Stromal cell of bone marrow (primary cell): ENCODE data around the gene SLC6A19.

Source experiments
- DNase-seq: peaks from one replicate; pipeline ENCODE4 v3.0.0-alpha.2; 2012; ENCODE audit warnings: low read depth

SLC6A19 gene

GRCh38 chr5:1180841-1181271 lies 20.5 kb upstream of the SLC6A19 start:
- DNase-seq = no peak

GRCh38 chr5:1181451-1182359 lies 19.7 kb upstream of the SLC6A19 start:
- no peak for DNase-seq

- DNase-seq = no peak
Observed at GRCh38 chr5:1182360-1182632, 19.1 kb upstream of the SLC6A19 start.

GRCh38 chr5:1182633-1183423 lies 18.6 kb upstream of the SLC6A19 start:
- DNase-seq = no peak

- DNase-seq = no peak
Observed at GRCh38 chr5:1183424-1184162, 17.8 kb upstream of the SLC6A19 start.

GRCh38 chr5:1184163-1184470 lies 17.3 kb upstream of the SLC6A19 start:
- DNase-seq = no peak

DNA sequence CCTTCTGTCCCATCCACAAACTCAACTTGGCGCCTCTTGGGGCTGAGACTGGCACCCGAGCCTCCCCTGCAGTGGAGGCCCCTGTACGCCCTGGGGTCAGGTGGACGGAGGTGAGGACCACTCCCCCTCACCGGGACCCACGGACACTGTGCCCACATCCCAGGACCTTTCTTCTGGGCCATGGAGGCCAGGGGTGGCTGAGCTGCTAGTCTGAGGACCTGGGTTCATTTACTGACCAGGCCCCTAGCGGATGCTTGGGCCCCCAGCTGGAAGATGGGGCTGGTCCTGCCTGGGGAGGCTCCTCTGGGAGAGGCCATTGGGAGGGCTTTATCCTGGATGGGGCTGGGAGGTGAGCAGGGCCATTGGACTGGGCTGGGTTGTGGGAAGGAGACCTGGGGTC lies 16.9 kb upstream of the SLC6A19 start:
- no peak for DNase-seq

GRCh38 chr5:1185038-1185627 lies 16.3 kb upstream of the SLC6A19 start:
- no peak for DNase-seq

DNA sequence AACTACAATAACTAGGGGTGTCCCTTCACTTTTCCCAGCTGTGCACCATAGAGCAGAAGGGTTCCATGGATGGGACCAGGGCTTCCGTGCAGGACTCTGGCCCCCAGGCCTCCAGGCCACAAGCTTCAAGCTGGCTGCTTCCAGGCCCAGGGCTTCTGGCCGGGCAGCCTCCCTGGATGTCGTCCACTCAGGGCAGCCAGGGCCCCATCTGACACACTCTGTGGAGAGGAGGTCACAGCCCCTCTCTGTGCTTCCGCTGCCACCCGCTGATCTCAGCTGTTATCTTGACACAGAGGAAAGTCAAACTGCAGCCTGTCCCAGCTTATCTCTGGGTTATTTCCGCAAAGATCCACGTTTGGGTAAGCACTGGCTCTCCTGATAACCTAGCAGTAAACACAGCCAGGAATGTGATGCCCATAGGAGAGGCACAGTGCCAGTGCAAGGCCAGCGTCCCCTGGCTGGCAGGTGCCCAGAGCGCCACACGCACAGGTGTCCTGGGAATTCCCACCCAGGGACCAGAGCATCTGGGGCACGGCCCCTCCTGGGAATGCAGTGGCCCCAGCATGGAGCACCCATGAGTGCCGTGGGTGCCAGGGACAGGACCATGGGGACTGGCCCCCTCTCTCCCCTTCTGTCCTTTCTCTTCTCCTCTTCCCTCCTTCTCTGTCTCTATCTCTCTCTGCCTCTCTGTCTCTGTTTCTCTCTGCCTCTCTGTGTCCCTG lies 15.6 kb upstream of the SLC6A19 start:
- DNase-seq = no peak

DNA sequence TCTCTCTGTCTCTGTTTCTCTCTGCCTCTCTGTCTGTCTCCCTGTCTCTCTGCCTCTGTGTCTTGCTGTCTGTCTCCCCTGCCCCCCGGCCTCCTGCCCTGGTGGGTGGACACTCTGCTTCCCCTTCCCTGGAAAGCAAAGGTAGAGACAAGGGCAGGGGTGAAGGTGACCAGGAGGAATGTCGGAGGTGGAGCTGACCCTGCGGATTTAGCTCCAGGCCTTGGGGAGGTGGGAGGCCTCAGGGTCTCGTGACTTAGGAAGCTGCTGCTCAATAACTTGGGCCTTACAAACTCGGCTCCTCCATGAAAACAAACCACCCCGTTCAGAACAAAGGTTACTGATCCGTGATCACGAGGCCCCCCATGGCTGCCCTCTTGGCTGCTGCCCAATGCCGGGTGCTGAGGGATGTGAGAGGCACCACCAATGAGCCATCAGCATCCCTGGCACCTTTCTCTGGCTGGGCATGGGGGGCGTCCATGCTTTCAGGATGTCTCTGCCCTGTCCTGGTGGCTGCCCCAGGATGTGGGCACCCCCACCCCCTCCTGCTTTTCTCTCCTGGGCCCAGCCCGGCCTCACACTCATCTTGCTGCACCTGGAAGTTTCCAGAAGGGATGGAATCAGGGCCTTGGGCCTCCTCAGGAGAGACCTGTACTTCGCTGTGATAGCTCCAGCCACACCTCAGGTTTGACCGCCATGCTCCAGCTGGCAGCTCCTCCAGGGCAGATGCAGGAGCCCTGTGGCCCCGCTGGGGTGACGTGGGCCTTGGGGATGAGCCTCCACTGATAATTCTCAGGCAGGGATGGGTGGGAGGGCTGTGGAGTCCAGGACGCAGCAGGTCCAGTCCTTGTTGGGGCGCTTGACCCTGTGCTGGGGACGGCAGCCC lies 14.8 kb upstream of the SLC6A19 start:
- DNase-seq = no peak

DNA sequence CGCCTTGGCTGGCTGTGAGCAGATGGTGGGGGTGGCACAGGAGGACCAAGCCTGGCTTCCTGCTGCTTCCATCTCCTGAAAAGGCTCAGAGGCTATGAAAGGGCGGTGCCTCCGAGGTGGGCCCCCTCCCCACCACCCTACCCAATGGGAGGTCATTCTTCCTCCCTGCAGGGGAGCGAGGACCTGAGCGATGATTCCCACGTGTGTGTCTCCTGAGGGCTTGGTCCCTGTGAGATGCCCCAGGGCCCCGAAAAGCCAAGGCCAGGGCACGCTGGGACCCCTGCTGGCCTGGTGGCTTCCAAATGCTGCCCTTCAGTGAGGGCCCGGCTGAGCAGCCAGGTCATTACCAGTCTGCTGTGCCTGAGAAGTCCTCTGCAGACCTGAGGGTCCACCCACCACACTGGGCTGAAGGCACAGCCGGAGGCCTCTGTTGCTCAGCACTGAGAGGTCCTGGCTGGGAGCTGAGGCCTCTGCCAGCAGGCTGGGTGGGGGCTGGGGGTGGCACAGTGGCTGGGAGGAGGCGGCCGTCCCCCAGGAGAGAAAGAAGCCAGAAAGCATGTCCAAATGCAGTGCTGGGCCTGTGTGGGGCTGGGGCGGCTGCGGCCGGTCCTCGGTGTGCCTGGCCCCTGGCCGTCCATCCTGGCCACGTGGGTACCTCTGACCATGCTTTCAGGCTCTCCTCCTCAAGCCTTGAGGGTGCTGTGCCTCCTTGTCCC lies 14.0 kb upstream of the SLC6A19 start:
- DNase-seq = no peak

DNA sequence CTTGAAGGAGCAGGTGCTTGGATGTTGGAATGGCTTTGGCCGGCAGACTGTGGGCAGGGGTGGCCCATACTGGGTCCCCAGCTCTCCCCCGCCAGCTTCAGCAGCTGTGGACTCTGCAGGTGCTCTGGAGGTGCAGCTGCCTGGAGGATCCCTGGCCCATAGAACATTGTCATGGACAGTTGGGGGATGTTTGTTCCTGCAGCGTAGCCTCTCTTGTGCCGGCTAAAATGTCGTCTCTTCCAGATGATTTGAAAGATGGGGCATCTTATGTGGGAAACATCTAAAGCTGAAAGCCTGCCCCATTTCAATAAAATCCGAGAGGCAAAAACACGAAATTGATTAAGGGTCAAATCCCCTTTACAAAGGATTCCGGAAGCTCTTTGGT lies 13.5 kb upstream of the SLC6A19 start:
- DNase-seq = no peak

DNA sequence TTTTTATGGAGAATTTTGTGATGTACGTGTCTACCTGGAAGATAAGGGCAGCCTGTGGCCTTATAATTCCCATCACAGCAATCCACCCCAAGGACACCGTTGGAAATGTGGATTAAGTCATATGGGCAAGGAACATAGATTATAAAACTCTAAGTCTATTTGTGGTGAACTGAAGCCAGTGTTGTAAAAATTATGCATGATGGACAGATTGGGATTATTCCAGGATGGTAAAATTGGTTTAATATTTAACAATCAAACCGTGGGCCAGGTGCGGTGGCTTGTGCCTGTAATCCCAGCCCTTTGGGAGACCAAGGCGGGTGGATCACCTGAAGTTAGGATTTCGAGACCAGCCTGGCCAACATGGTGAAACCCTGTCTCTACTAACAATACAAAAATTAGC lies 12.9 kb upstream of the SLC6A19 start:
- DNase-seq = no peak

DNA sequence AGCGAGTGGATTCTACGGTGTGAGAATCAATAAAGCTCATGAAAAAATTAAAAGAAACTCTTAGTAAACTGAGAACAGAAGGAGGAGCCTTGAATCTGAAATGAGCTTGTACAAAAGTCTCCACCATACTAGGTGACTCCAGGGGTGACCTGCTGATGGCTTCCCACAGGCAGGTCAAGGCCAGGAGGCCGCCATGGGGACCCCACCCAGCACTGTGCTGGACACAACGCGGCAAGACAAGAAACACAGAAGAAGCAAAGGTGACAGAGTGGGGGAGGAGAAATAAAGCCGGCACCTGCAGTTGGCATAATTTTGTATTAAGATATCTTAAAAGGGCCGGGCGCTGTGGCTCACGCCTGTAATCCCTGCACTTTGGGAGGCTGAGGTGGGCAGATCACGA lies 12.1 kb upstream of the SLC6A19 start:
- DNase-seq = no peak

GRCh38 chr5:1190278-1190677 lies 11.1 kb upstream of the SLC6A19 start:
- DNase-seq = no peak

DNA sequence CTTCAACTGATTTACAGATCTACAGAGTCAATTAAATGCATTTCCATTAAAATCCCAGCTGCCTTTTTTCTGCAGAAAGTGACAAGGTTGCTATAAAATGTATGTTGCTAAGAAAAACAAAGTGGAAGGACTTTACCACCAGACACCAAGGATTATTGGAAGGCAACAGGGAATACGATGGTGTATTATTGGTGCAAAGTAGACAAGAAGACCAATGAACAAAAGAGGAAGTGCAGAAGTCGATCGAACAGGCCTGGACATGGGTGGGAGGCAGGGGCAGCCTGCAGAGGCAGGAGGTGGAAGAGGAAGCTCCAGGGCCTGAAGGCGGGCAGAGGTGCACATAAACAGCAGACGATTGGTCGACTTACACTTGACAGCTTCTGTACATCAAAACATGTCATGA lies 10.6 kb upstream of the SLC6A19 start:
- no peak for DNase-seq

- DNase-seq = no peak
Observed at GRCh38 chr5:1192971-1193590, 8.3 kb upstream of the SLC6A19 start.

- no peak for DNase-seq
Observed at GRCh38 chr5:1193591-1193985, 7.8 kb upstream of the SLC6A19 start.

DNA sequence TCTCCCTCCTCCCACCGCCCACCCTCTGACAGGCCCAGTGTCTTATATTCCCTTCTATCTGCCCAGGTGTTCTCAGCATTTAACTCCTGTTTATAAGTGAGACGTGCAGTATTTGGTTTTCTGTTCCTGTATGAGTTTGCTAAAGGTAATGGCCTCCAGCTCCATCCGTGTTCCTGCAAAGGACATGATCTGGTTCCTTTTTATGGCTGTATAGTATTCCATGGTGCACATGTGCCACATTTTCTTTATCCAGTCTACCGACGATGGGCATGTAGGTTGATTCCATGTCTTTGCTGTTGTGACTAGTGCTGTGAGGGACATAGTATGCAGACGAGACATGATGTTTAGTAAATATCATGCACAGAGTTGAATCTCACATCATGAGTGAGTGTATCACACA lies 7.0 kb upstream of the SLC6A19 start:
- DNase-seq = no peak

DNA sequence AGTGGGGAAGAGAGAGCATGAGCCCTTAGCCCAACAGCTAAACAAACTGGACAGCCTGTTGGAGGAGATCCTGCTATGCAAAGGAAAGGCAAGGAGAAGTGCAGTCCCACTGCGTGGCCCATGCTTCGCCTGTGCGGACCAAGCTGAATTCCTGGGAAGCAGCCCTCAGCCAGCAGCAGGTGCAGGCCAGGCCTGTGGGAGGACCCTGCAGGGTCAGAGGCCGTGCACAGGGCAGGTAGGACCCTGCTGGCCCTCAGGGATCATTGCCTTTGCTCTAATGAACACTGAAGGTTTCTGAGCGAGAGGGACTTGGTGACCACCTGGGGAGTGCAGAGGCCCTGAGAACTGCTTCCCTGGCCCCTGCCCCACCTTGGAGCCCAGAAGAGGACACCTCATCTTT lies 6.0 kb upstream of the SLC6A19 start:
- no peak for DNase-seq
